ENCODE measurements around the gene ISOC2.
"Not testable (repeated sequence)": the region's sequence is repeated elsewhere in the genome, so short reads cannot be mapped to it uniquely, and the experiment has no call there.

The ISOC2 gene

DNA sequence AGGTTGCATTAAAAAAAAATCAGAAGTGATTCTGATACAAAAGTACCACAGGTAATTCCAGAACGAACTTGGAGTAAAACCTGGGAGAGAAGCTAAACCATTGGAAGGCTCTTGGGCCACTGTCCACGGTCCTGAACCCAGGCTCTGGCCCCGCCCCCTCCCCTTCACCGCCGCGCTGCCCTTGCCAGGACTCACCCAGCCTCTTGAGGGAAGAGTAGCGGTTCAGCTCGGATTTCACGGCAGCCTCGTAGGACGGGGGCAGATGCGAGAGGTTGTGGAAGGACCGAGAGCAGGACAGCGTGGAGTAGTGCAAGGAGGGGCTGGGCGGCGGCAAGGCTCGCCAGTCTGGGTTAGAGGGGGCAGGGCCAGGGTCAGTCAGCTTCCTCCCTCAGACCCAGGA lies 24.0 kb downstream of the ISOC2 start:
- DNase-seq: no peak

DNA sequence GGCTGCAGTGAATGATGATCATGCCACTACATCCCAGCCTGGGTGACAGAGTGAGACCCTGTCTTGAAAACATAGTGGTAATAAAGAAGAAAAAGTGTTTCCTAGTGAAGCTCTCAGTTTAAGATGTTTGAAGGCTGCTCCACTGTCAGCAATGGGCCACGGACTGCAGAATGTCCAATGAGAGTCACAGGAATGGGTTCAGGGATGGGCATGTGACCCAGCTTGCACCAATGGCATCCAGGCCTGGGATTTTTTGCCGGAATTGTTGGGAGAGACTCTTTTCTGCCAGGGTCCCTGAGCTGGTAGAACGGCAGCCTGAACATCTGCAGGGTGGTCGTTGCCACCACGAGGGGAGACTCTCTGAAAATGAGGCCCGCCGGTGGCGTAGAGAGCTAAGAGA lies 24.6 kb downstream of the ISOC2 start:
- DNase-seq: no peak

DNA sequence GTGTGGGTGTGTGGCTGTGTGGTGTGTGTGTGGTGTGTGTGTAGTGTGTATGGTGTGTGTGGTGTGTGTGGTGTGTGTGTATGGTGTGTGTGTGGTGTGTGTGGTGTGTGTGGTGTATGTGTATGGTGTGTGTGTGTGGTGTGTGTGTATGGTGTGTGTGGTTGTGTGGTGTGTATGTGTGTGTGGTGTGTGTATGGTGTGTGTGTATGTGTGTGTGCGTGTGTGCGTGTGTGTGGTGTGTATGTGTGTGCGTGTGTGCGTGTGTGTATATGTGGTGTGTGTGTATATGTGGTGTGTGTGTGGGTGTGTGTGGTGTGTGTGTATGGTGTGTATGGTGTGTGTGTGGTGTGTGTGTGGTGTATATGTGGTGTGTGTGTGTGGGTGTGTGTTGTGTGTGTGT lies 26.4 kb downstream of the ISOC2 start:
- DNase-seq: no peak

DNA sequence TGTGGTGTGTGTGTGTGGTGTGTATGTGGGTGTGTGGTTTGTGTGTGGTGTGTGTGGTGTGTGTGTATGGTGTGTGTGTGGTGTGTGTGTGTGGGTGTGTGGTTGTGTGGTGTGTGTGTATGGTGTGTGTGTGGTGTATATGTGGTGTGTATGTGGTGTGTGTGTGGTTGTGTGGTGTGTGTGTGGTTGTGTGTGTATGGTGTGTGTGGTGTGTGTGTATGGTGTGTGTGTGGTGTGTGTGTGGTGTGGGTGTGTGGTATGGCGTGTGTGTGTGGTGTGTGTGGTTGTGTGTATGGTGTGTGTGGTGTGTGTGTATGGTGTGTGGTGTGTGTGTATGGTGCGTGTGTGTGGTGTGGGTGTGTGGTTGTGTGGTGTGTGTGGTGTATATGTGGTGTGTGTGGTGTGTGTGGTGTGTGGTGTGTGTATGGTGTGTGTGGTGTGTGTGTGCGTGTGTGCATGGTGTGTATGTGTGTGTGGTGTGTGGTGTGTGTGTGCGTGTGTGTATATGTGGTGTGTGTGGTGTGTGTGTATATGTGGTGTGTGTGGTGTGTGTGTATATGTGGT lies 27.0 kb downstream of the ISOC2 start:
- no peak for DNase-seq

DNA sequence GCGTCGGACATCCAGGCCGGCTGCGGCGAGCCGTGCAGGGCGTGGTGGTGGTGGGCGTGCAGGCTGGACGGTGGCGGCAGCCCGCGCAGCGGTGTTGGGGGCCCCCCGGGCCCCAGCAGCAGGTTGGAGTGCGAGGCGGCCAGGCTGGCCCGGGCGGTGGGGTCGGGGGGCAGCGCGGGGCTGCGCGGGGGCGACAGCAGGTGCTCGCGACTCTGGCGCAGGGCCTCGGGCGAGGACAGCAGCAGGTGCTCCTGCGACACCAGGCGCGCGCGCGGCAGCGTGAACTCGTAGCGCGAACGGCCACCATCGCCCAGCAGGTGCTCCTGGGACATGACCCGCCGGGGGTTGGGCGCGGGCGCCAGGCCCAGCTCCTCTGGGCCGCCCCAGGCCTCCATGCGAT lies 28.1 kb downstream of the ISOC2 start:
- no peak for DNase-seq

DNA sequence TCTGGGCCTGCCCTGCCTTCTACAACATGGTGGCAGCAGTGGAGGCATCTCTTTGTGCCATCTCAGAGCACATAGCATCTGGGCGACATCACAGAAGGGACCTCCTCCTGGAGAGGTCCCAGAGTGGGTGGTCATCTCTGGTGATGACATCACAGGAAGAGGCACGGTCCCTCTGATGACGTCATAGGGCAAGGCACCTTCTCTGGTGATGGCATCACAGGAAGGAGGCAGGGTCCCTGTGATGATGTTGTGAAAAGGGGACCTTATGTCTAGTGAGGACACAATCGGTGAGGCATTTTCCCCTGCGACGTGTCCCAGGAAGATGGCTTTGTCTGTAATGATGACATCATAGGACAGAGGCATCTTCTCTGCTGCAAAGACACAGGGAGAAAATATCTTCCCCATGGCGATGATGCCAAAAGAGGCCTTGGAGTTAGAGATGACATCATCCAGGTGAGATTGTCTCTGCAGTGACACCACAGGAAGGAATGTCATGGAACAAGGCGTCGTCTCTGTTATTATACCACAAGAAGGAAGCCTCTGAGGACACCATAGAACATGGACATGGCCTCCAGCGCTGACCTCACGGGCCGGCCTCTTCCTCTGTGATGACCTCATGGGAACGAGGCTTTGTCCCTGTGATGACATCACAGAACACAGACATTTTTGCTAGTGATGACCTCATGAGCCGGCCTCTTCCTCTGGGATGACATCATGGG lies 29.0 kb downstream of the ISOC2 start:
- no peak for DNase-seq

DNA sequence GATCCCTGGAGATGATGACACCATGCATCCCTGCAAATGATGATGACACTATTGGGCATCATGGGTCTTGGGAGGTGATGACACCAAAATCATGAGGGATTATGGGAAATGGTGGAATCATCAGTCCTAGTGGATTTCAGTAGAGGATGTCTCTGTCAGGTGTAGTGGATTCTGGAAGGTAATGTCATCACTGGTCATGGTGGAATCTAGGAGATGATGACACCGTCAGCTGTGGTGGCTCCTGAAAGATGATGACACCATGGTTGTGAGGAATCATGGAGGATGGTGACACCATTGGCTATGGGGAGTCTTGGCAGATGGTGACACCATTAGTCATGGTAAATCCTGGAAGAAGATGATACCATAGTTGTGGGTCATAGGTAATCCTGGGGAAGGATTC lies 30.3 kb downstream of the ISOC2 start:
- DNase-seq: no peak

DNA sequence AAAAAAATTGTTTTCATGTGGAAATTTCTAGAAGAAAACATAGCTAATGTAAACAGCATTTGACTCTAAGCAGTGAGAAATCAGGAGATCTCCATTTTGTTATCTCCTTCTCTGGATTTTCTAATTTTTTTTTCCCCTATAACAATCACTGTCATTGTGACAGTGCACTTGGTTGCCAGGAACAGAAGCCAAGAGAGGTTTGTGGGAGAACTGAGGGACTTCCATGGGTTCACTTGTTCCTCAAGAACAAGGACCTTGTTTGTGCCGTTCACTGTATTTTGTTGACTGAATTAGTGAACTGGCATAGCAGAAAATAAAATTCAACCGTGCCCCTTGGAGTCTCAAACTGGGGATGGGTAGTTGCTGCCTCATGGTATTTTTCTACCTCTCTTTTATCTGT lies 35.4 kb downstream of the ISOC2 start:
- DNase-seq: no peak

DNA sequence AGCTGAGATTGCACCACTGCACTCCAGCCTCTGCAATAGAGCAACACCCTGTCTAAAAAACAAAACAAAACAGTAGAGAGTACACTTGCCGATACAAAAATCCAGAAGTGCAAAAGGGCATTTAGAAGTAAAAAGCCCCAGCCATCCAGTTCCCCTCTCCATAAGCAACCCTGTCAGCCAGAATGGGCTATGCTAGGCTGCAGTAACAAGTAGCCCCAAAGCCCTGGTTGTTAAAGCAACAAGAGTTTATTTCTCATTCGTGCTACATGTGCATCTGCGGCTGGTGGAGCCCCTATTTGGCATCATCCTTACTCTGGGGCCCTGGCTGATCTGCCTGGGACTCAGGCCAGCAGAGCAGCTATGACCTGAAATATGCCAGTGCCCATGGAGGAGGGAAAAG lies 36.9 kb downstream of the ISOC2 start:
- DNase-seq: no peak

DNA sequence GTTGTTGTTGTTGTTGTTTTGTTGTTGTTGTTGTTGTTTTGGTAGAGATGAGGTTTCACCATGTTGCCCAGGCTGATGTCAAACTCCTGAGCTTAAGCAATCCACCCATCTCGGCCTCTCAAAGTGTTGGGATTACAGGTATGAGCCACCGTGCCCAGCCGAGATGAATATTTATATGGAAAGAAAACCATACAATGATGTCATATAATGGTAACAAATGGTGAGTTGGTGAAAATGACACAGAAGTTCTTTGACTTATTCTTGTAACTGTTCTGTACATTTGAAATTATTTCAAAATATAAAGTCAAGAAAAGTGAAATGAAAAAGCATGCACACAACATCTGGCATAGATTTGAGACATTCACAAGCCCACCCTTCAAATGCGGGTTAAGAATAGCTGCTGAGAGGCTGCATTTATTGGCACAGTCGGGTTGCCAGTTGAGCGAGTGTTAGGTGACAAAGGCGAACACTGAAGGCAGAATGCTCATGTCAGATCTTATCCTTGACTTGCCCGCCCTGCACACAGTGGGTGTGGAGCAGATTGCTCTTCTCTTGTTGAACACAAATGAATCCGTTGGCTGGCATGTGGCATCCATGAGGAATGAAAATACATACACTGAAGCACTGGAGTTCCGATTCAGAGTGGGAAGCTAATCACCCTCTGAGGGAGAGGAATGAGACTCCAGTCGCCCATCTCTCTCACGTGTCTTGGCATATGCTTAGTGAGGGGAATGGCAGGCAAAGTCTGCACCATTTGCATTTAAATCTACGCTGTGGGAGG lies 38.0 kb downstream of the ISOC2 start:
- DNase-seq: no peak

DNA sequence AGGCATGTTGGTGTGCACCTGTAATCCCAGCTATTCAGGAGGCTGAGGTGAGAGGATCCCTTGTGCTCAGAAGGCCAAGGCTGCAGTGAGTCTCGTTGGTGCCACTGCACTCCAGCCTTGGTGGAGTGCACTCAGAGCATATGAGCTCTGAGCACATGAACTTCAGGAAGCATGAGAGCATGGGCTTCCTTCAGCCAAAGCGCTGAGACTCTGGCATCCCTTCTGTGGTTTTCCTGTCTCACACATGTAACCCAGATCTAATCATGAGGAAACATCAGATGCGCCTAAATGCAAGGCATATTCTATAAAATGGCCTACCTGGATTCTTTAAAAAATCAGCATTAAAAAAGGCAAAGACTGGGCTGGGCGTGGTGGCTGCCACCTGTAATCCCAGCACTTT lies 40.2 kb downstream of the ISOC2 start:
- DNase-seq: peak; percentile 26

DNA sequence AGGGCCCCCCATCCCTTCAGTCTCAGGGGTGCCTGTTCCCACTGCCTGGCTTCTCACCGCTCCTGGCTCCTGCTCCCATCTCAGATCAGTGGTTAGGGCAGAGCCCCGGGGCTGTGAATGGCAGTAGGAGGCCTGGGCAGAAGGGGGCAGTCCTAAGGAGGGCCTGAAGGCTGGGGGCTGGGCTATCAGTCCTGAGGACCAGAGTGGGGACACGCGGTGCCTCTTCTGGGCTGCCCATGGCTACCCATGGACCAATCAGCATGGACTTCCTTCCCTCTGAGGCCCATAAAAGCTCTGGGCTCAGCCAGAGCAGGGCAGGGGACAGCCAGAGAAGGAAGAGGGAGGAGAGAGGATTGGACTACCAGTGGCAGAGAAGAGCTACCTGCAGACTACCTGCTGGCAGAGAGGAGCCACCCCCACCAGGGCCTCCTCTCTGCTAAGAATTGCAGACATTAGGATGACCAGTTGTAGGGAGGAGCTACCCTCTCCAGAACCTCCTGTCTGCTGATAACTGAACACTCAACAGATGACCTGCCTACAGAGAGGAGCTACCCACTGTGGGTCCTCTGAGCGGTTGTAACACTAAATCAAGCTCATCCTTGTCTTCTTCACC lies 41.7 kb downstream of the ISOC2 start:
- no peak for DNase-seq

DNA sequence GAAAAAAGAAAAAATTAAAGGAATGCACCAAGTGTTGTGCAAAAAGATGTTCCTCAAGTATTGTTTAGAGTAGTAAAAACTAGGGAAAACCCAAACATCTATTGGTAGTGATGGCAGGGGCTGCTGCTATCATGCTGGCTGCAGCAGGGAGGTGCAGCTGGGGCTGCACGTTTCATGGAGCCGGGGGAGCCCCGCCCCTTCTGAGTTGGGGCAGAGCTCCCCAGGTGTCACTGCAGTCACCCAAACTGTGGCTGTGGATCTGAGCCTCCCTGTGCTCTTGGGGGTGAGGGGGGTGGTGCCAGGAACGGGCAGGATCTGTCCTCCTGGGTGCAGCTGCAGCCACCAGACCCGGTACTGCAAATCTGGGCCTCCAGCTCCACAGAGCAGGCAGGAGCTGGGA lies 42.3 kb downstream of the ISOC2 start:
- no peak for DNase-seq

DNA sequence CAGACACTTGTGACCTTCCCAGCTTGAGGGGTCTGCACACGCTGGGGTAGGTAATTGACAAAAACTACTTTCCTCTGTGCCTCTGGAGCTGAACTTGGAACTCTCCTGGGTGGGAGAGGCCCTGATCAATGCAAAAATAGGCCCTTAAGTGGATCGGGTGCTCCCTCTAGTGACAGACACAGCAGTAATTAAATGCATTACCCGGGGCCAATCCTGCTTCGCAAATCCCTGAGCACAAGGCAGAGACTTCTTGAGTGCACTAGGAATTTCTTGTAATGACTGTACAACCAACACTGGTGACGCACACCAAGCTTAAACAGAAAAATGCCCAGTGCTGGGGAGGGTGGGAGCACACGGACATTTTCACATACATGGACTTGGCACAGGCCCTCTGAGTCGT lies 43.3 kb downstream of the ISOC2 start:
- peak; percentile 30 for DNase-seq

DNA sequence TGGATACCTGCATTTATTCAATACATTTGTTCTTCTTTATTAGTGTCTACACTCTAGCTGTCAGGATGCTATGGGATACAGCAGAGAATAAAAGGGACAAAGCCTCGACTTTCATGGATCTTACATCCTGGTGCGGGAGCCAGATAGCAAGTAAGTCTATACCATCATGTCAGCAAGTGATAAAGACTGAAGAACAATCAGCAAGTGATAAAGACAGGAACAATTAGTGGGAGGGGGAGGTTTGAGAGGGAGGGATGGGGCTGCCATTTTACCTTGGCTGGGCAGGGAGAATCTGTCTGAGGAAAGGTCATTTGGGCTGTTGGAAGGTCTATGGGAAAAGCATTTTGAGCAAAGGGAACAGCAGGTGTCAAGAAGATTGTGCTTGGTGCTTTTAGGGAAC lies 51.3 kb downstream of the ISOC2 start:
- no peak for DNase-seq

DNA sequence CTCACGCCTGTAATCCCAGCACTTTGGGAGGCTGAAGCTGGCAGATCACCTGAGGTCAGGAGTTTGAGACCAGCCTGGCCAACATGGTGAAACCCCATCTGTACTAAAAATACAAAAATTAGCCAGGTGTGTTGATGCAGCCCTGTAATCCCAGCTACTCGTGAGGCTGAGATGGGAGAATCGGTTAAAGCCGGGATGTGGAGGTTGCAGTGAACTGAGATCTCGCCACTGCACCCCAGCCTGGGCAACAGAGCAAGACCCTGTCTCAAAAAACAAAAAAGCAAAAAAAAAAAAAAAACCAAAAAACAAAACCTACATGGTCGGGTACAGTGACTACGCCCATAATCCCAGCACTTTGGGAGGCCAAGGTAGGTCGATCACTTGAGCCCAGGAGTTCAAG lies 52.3 kb downstream of the ISOC2 start:
- not testable (repeated sequence) for DNase-seq

DNA sequence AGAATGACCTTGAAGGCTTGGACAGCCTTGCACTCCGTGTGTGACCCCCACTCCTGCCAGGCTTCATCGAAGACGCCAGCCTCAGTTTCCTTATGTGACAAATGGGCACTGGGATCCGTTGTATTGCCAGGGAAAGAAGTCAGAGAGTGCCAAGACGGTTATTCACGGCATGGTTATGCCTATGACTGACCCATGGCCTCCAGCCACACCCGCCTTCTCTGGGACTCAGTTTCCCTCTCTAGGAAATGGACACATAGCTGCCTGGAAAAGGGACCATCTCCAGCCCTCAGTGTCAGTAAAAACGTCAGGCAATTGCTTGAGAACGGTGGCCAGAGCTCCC lies 52.9 kb downstream of the ISOC2 start:
- DNase-seq: no peak

DNA sequence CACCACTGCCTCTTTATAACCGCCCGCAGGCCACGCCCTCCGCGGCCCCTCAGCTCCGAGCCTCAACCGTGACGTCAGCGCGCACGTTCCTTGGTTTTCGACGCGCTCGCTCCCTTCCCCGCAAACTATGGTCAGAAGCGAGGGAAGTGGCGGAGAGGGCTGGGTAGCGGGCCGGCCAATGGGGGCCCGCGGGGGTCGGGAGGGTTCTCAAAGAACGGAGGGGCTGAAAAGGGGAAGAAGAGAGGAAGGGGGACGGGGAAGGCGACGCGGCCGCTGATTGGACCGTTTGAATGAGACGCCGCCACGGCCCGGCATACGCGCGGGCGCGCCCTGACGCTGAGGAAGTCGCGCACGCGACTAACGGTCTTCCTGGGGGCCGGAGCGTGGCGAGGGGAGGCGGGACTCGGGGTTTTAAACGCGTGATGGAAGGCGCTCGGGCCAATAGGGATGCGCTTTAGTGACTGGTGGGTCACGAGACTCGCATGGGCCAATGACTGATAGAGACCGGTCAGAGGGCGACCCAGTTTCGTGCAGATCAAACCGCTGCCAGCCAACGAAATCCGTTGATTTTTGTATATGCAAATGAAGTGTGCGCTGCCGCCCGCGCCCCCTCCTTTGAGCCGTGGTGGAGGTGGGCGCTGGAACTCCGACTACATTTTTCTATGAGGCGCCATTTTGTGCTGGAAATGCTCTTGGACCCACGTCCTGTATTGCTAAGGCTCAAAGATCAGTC lies 53.5 kb downstream of the ISOC2 start:
- peak; percentile 92 for DNase-seq

DNA sequence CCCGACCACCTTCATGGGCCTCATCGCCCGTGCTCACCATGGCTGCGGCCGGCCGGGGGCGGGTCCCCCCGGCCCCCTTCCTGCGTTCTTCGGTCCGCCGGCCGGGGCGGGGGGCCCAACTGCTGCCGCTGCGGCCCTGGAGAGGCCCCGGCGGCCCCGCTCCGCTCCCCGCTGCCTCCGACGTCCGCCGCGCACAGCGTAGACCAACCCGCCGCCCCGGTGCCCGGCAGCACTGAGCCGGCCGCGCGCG lies 54.0 kb downstream of the ISOC2 start, which contains the start of gene UBE2S:
TSS of gene UBE2S (minus strand) at position 239 of the 250 bp plus-strand sequence. CDS start at position 40, 199 bp downstream.
- DNase-seq: not testable (repeated sequence)

DNA sequence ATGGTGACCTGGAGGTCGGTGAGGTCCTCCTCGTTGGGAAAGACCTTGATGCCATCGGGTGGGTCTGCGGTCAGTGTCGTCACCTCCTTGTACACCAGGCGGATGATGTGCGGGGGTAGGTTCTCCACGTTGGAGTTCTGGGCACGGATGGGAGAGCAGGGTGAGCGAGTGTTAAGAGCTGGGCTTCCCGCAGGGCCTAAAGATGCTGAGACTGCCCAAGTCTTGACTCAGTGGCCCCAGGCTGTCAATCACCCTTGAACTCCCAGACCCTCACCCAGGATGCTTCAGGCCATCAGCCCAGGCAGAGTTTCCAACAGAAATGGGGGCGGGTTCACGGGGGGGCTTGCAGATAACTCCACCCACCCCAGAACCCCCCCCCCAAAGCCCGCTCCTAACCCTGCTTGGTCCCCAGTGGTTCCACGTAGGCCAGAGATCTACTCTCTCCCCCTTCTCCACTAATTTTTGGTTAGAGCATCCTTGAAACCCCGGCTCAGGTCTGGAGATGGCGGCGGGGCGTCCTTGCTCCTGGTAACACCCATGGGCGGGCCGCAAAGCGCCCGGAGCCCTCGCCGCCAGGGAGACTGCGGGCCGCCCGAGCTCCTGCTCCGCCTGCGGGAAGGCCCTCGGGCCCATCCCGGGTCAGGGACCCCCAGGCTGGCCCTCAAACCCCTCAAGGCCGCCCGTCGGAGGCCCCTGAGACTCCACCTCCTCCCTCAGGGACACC lies 54.5 kb downstream of the ISOC2 start:
- DNase-seq: no peak

DNA sequence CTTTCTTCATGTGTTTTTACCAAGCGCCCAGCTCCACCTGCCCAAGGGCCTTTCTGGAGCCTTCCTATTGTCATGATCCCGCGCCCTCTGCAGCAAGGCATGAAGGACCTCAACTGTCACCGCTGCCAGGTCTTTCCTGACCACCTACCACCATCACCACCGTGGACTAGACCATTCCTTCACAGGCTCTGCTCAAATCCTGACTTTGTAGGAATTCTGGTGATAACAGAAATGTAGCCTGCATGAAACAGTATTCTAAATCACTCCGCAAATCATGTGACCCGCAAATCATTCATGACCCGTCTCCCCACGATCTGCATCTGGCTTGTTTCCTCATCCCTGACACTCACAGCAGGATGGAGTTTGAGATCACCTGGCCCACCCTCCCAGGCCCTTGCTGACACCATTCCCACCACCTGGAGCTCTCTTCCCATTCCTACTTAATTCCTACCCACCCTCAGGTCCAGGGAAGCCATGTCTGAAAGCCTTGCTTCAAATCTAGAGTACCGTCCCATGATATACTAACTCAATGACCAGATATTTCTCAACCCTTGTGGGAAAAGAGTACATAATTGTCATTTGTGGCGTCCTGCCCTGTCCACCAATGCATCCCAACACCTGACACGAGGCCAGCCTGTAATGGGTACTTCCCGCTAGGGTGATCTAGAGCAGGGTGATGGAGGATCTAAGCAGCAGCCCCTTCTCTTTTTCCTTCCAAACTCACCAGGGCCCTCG lies 55.2 kb downstream of the ISOC2 start:
- no peak for DNase-seq

DNA sequence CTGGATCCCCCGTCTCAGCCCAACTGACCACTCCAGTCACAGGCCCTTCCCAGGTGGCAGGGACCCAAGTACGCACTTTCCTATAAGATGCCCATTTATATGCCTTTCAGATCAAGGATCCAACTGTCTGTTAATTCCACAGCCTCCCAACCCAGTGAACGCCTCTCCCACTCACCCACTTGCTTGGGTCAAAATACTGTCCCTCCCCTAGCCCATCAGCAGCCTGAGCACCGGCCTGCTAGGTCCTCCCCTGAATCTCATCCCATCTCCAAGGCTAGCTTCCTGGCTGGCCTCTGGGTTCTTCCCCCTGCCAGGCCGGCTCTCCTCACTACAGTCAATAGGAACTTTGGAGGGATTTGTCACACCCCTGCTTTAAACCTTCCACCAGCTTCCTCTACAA lies 55.8 kb downstream of the ISOC2 start:
- DNase-seq: no peak

Data from T-helper 9 cell (primary cell).